NCI-H2029 (cell line): ENCODE data around the gene SIRPB2.

Source experiments
- DNase-seq: peaks from one replicate; lab custom pipeline; 2025; lab: John Stamatoyannopoulos, UW

SIRPB2 gene

DNA sequence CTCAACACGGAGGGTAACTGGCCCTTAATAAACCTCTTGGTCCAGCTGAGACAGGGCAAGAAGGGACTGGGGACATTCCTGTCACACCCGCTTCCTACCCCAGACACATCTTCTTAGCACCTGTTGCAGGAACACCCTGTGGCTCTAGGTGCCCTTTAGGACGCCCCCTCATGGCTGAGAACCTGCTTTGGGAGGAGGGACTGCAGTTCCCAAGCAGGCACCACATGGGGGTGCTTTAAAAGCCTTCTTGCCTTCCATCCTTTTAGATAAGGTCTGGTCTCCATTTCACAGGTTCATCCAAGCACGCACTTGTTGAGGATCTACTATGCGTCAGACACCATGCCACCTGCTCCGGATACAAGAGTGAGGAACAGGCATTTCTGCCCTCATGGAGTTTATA, 51.2 kb downstream of the SIRPB2 start:
- DNase-seq, result no peak

DNA sequence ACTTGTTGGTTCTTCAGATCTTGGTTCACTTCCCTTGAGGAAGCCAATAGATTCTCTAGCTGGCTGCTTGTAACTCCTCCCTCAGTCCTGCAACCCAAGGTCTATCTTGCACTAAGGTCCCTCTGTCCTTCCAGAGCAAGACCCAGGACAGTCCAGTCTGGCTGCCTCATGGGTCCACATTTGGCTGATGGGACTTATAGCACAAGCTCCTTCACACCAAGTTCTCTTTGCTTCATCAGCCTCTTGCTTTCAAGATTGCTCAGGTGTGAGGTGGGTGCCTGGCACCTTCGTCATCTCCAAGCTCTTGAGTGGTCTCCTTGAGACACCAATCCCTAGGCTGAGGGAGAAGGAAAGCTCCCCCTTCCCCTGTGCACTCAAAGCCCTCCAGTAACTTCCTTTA, 52.9 kb downstream of the SIRPB2 start:
- DNase-seq, result no peak

DNA sequence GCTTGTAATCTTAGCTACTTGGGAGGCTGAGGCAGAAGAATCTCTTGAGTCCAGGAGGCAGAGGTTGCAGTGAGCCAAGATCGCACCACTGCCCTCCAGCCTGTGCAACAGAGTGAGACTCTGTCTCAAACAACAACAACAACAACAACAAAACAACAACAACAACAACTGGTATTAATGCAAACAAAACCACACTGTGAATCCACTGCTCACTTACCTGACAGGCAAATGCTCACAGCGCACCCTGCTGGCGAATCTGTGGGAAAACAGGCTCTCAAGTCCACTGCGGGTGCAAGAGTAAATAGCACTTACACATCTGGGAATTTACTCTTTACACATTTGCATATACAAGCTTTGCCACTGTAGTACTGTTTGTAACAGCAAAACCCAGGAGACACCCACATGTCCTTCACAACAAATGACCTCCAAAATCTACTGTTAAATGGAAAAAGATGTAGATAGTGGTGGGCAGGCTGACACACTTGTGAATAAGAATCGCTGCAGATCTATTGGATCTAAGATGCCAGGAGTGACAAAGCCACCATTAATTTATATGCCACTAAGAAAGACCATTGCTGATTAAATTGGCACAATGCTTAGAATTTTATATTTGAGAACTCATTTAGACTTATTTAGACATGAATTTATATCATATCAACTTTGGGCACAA, 53.9 kb downstream of the SIRPB2 start:
- DNase-seq, result peak; percentile 47

GRCh38 chr20:1436263-1436662, 55.0 kb downstream of the SIRPB2 start:
- no peak for DNase-seq

DNA sequence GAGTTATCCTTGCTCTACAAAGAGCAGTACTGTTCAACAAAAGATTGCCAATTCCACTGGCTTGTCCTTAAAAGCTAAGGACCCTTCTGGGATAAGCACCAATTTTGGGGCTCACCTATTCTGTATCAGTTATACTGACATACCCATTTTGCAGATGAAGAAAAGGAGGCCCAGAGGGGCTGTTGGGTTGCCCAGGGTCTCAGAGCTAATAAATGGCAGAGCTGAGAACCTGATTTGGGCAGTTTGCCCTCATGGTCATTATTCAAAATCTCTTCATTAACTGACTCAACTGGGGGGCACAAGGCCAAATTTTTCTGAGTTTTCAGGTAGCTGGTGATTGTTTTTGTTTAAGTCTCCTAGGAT, 55.9 kb downstream of the SIRPB2 start:
- DNase-seq, result no peak

- peak; percentile 86 for DNase-seq
Observed at GRCh38 chr20:1434571-1435336, 56.5 kb downstream of the SIRPB2 start.

DNA sequence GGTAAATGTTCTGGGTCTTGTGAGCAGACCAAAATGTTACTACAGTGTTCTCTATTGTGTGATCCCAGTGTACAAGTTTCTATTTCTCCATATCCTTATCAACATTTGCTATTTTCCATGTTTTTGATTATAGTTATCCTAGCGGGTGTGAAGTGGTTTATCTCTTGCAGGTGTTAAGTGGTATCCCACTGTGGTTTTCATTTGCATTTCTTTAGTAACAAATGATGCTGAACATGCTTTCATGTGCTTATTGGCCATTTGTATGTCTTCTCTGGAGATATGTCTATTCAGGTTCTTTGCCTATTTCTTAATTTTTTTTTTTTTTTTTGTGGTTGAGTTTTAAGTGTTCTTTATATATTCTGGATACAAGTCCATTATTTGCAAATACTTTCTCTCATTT, 60.1 kb downstream of the SIRPB2 start:
- no peak for DNase-seq

DNA sequence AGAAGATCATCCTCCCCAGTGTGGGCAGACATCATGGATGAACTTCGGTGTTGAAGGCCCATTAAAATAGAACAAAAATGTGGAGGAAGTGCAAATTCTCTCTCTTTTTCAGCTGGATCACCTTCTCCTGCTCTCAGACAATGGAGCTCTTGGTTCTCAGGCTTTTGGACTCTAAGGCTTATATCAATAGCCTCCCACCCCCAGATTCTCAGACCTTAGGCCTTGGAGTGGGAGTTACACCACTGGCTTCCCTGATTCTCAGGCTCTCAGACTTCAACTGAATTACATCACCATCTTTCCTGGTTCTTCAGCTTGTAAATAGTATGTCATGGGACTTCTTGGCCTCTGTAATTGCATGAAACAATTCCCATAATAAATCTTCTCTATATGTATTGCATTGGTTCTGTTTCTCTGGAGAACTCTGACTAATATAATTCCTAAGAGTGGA, 61.2 kb downstream of the SIRPB2 start:
- no peak for DNase-seq

GRCh38 chr20:1429143-1429728, 62.0 kb downstream of the SIRPB2 start:
- DNase-seq, result no peak

DNA sequence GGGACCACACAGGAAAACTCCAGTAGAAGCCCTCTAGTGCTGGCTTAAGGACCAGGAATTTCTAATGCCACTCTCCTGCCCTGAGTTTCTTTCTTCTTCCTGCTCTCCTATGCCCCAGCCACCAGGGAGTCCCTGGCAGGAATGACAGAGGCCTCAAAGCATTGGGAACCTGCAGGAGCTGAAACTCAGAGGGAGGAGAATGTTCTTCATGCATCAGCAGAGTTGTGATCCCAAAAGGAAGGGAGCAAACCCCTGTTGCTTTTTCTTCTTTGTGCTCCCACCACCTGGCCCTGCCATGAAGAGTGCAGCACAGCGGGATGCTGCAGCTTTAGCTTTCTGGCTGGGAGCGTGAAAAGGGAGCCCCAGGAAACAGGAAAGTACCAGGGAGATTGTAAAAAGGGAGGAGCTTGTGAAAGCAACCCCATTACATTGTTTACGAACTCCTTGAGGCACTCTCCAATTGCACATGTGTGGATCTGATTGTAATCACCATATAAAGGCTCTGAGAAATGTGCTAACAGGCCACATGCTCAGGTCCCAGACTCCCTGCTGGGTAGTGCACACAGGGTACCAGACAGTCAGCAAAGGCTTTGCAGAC, 63.7 kb downstream of the SIRPB2 start:
- DNase-seq, result peak; percentile 86

GRCh38 chr20:1426231-1426849, 64.9 kb downstream of the SIRPB2 start:
- no peak for DNase-seq
